Cardiac septum (tissue), 1 donor: ENCODE measurements around the gene BUB3. TPM values are rescaled to one million over a fixed set of nuclear protein-coding genes. Genes with fewer than 3 reads are reported as not detected.

ENCODE experiments used
- DNase-seq: peaks from one replicate; pipeline ENCODE4 v3.0.0-alpha.2; 2020; ENCODE audit warnings: low spot score
- intact Hi-C: fragments of 100-400 bp; cut with DNase I; formaldehyde crosslinking; loops from one replicate; pipeline ENCODE4 v1.14.0; 2022
- total RNA-seq: library from RNA; stranded (reverse); fragmentation: NEBNext Ultra II Directional; extraction: Animal tissue kit (Norgen Biotek cat#: 25700); gene quantifications from one replicate; pipeline ENCODE4 v1.2.1, GENCODE V29; 2021
- donor health status: DM: no; HTN: no; CAD: no.

Gene BUB3
- total RNA-seq, 1 donor from 2014 or later: 30.6 TPM

- DNase-seq: no peak
- intact Hi-C loops: no loop called here
Measured at GRCh38 chr10:123140164-123140982, 13.8 kb upstream of the BUB3 start.

GRCh38 chr10:123140983-123141390, 13.2 kb upstream of the BUB3 start:
- intact Hi-C loops: no loop called here
- no peak for DNase-seq

DNA sequence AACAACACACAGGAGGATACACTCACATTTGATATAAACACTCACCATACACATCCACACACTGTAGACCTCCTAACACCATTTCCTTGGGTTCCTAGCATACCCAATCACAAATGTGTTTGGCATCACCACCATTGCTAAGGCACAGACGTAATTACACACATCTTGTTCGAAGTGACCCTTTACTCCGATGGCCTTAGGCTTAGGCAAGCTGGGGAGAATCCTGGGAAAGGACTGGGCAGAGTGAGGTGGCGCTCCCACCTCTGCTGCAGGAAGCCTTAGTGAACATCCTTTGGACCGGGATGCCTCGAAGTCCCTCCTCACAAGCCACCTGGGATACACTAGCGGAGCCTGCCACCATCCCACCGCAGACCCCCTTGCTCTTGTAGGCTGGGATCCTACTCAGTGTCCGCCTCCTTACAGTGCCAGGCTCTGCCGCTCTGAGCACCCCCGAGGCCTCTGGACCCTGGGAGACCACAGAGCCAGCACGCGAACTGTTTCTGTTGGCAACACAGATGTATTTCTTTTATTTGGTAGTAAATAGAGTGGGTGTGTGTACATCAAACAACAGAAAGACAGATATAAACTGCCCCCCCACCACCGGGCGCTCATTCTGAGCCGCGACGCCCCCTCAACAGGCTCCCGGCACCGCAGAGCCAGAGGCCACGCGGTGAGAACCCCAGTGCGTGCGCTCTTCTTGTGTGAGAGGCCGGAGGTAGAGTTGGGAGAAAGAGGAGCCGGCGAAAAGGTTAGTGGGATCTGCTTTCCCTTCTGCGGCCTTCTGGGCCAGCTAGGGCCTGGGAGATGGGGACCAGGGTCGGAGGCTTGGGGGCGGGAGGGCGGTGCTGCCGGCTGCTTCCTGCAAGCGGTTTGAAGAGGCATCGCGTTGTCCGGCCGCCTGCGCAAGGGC, 12.2 kb upstream of the BUB3 start:
- DNase-seq: no peak

DNA sequence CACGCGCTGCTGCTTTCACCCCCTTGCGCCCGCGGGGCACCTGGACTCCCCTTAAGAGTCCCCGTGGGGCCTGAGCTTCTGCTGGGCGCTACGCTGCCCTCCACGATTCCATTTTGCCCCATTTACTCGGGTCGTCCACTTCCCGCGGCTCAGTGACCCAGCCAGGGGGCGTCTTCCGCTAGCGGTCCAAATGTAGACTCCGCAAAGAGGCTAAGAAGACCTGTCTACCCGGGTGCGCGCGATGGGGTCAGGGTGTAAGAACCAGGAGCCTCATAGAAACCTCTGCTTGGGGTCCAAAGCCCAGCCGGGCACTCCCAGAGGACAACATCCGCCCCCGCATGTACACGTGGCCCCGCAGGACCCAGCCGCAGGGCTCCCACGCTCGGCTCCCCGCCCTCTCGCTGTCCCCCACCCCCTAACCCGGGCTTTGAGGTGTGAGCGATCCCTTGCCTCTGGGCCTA, 11.5 kb upstream of the BUB3 start:
- intact Hi-C loops: no loop called here
- no peak for DNase-seq

More for the DNA sequence above, 12.2 kb upstream of the BUB3 start:
- intact Hi-C loops: no loop called here

- DNase-seq: no peak
- intact Hi-C loops: no loop called here
Measured at GRCh38 chr10:123143162-123143824, 10.9 kb upstream of the BUB3 start.

GRCh38 chr10:123143825-123144168, 10.4 kb upstream of the BUB3 start:
- DNase-seq: no peak
- intact Hi-C loops: no loop called here

- intact Hi-C loops: no loop called here
- DNase-seq: no peak
Measured at GRCh38 chr10:123144697-123145541, 9.3 kb upstream of the BUB3 start.

DNA sequence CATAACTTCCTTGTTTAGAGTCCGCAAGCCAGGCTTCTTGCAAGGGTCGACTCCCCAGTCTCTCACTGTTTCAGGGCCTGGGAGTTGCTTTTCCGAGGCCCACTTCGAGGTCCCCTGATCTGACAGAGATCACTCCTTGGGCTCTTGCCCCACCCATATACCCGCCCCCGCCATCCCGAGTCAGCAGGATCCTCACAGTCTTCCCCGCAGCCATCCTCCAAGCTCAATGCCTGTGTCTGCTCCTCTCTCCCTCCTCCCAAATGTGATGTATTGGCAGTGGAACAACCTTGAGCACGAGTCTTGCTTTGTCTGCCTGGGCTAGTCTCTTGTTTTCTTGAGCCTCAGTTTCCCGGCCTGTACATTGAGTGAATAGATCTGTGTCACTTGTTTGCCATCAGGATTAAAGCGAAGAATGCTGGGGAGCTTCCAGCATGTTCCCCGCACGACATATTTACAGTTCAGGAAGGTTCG, 8.6 kb upstream of the BUB3 start:
- intact Hi-C loops: no loop called here
- DNase-seq: no peak

DNA sequence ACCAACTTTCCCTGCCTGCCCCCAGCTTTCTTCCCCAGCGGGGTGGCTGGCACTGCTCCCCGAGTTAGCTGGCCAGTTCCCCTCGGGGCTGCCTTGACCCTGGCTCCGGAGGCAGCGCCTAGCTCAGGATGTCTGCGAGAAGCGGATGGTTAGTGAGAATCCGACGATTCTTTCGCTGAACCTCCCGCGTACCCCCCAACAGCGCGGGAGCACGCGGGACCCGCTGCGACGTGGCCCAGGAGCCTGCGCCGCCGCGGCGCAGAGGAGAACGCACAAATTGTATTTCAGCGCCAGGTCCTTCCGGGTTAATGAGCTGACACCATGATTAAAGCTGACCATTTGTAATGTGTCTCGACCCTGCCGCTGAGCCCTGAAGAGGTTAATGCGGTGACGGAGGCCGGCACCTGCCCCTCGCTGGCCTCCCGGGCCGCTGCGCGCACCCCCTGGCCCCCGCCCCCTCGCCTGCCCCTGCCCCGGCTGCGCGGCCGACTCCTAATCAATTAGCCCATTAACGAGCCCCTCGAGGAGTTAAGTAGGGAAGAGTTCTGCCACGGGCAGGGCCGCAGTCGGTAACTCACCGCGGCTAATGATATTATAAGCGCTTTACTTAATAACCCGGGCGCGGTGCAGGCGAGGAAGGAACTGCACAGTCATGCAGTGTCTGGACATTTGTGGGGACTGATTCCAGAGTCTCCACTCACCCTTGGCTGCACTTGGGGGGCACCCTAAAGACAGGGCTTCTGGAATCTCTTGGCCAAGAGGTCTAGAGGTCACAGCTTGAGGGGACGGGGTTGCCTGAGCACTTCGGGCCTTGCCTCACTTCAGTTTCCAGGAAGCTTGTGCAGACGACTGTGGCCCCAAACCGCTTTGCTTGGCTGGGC, 7.9 kb upstream of the BUB3 start:
- intact Hi-C loops: no loop called here

GRCh38 chr10:123146894-123147634, 7.1 kb upstream of the BUB3 start:
- no peak for DNase-seq
- intact Hi-C loops: no loop called here

More for the DNA sequence above, 7.9 kb upstream of the BUB3 start:
- DNase-seq: no peak

- DNase-seq: no peak
- intact Hi-C loops: no loop called here
Measured at GRCh38 chr10:123147635-123148413, 6.4 kb upstream of the BUB3 start, which contains the start of gene HMX2. HMX2 (plus strand) TSS chr10:123148136; CDS start chr10:123148379, 243 bp downstream.

DNA sequence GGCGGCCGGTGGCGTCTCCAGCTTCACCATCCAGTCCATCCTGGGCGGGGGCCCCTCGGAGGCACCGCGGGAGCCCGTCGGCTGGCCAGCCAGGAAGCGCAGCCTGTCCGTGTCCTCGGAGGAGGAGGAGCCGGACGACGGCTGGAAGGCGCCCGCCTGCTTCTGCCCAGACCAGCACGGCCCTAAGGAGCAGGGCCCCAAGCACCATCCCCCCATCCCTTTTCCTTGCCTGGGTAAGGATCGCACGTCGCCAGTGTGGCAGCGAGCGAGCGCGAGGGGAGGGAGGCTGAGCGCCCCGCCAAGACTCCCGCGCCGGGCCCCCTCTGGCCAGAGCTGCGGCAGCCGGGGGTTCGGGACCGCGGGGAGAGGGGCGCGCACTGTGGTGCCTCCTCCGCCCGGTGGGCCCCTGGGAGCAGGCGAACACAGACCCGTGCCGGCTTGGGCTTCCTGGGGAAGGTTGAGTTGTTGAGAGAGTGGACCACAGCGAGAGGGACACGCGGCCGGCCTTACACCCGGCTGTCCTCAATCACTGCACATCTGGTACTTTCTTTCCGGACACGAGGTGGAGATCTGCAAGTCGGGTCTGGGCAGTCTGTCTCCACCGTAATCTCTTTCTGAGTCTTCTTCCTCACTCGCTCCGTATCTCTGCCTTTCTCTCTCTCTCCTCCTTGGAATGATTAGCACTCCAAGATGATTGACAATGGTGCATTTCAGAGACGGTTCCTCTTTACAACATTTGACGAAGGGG, 5.6 kb upstream of the BUB3 start:
- no peak for DNase-seq
- intact Hi-C loops: no loop called here

GRCh38 chr10:123149162-123149567, 5.0 kb upstream of the BUB3 start:
- intact Hi-C loops: no loop called here

GRCh38 chr10:123149568-123150270, 4.5 kb upstream of the BUB3 start:
- DNase-seq: no peak
- intact Hi-C loops: loop anchor here (5.0 to 10.0 kb wide), 2 partner anchors 142 to 1265 kb away; partner anchors contain the start of genes ACADSB, IKZF5 and OAT

More at GRCh38 chr10:123149162-123149567, 5.0 kb upstream of the BUB3 start:
- no peak for DNase-seq
